Measurements from ENCODE around the gene LAMA3. TPM values are rescaled to one million over a fixed set of nuclear protein-coding genes. Genes with fewer than 3 reads are reported as not detected.

LAMA3 gene
- total and polyA plus RNA-seq, 12 donors, result 0.89 to 5.3 (median 3.3) TPM

GRCh38 chr18:23743733-23744333 lies 54.6 kb downstream of the LAMA3 start:
- 36 to 42% methylated on average over 4 of the region's 4 CpGs for WGBS, 2 donors
- H3K4me1 ChIP-seq, result peaks cover 0 to 16% (median 5%) of the 10 kb centered on the region in 9 donors
- peaks cover 0 to 4% (median 0%) of the 10 kb centered on the region in 7 donors for H3K27me3 ChIP-seq
- H3K9me3 ChIP-seq, result no peaks in the 10 kb centered on the region
- H3K27ac ChIP-seq, result no peak overlapping the region
- H3K4me3 ChIP-seq, result no peak overlapping the region
- no peak for TF ChIP-seq CTCF (IDR thresholded peaks at IDR 0.05)
- DNase-seq, result no peak
- intact Hi-C loops (cut with DNase I), result no loop called here
- ATAC-seq, result no peak
- peaks cover 0 to 10% (median 0%) of the 10 kb centered on the region in 9 donors for H3K36me3 ChIP-seq

GRCh38 chr18:23745366-23745765 lies 56.1 kb downstream of the LAMA3 start:
- Histone ChIP-seq H3K36me3 (peaks cover 0 to 10% (median 0%) of the 10 kb centered on the region in 9 donors), H3K27ac (no peak overlapping the region), H3K9me3 (no peaks in the 10 kb centered on the region), H3K27me3 (peaks cover 0 to 4% (median 0%) of the 10 kb centered on the region in 7 donors), H3K4me3 (no peak overlapping the region), H3K4me1 (peaks cover 0 to 5% (median 4%) of the 10 kb centered on the region in 9 donors)
- intact Hi-C loops (cut with DNase I), result no loop called here
- WGBS, 2 donors, result 94 to 97% methylated on average over 2 of the region's 2 CpGs
- no peak for TF ChIP-seq CTCF (IDR thresholded peaks at IDR 0.05)
- DNase-seq (no peak), ATAC-seq (no peak)

GRCh38 chr18:23746851-23747250 lies 57.6 kb downstream of the LAMA3 start:
- whole genome bisulfite sequencing, 2 donors, result 76 to 84% methylated on average over 4 of the region's 4 CpGs
- intact Hi-C loops (cut with DNase I), result no loop called here
- no peak overlapping the region for H3K27ac ChIP-seq
- TF ChIP-seq CTCF (IDR thresholded peaks at IDR 0.05), result no peak
- DNase-seq (no peak), ATAC-seq (no peak)
- H3K4me3 ChIP-seq, result no peak overlapping the region
- peaks cover 0 to 3% (median 0%) of the 10 kb centered on the region in 7 donors for H3K27me3 ChIP-seq
- peaks cover 0 to 10% (median 0%) of the 10 kb centered on the region in 9 donors for H3K36me3 ChIP-seq
- H3K4me1 ChIP-seq, result peaks cover 0 to 5% (median 0%) of the 10 kb centered on the region in 9 donors
- no peaks in the 10 kb centered on the region for H3K9me3 ChIP-seq

GRCh38 chr18:23752363-23752762 lies 63.1 kb downstream of the LAMA3 start:
- H3K36me3 ChIP-seq, result peaks cover 0 to 26% (median 0%) of the 10 kb centered on the region in 9 donors
- no peaks in the 10 kb centered on the region for H3K9me3 ChIP-seq
- H3K27me3 ChIP-seq, result no peaks in the 10 kb centered on the region
- no peak overlapping the region for H3K4me3 ChIP-seq
- TF ChIP-seq CTCF (IDR thresholded peaks at IDR 0.05), result no peak
- peaks cover 0 to 7% (median 0%) of the 10 kb centered on the region in 9 donors for H3K4me1 ChIP-seq
- WGBS, 2 donors, result 90 to 92% methylated on average over 2 of the region's 2 CpGs
- H3K27ac ChIP-seq, result no peak overlapping the region
- intact Hi-C loops (cut with DNase I), result no loop called here
- DNase-seq (no peak), ATAC-seq (no peak)

All from heart right ventricle (tissue), 16 donors.